HG02642 (cell line): ENCODE data around the gene TAF1C.
"Not testable (repeated sequence)": the region's sequence is repeated elsewhere in the genome, so short reads cannot be mapped to it uniquely, and the experiment has no call there.

Experiments used
- ATAC-seq: cut with Tn5 transposase; IDR thresholded peaks from one replicate; pipeline ENCODE4 v1.9.1; 2021; ENCODE audit warnings: mild to moderate bottlenecking; ENCODE audit not compliant: unreplicated experiment, poor library complexity

The TAF1C gene, protein sequence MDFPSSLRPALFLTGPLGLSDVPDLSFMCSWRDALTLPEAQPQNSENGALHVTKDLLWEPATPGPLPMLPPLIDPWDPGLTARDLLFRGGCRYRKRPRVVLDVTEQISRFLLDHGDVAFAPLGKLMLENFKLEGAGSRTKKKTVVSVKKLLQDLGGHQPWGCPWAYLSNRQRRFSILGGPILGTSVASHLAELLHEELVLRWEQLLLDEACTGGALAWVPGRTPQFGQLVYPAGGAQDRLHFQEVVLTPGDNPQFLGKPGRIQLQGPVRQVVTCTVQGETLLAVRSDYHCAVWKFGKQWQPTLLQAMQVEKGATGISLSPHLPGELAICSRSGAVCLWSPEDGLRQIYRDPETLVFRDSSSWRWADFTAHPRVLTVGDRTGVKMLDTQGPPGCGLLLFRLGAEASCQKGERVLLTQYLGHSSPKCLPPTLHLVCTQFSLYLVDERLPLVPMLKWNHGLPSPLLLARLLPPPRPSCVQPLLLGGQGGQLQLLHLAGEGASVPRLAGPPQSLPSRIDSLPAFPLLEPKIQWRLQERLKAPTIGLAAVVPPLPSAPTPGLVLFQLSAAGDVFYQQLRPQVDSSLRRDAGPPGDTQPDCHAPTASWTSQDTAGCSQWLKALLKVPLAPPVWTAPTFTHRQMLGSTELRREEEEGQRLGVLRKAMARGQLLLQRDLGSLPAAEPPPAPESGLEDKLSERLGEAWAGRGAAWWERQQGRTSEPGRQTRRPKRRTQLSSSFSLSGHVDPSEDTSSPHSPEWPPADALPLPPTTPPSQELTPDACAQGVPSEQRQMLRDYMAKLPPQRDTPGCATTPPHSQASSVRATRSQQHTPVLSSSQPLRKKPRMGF

DNA sequence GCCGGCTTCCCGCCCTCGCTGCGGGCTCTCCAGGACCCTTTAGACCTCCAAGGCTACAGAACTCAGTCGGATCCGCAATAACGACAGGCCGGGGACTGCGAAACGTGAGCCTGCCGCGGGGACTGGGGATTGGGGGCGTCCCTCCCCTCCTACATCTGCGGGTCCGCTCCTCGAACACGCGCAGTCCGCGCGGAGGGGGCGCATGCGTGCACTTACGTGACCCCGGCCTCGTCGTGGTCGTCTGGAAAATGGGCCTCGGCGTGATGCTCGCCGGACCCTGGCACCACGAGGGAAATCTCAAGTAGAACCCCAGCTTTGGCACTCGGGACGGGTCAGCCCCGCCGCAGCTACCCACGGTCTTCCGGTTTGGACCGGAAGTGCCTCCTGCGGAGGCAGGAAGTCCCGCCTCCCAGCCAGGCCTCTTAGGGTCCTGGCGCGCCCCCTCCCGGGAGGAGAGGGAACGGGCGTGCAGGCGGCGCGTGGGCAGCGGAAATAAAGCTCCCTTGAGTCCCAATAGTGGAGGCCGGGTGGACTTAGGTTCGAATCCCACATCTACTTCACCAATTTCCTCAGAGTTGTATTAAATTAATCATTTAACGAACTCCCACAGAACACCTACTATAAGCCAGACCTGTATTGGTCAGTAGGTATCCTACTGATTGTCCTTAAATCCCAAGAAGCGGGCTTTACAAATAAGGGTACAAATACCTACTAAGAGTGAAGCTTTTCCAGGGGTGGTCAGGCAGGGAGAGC is at the start of gene TAF1C:
TSS of gene TAF1C (minus strand) at position 373 of the 753 bp plus-strand sequence. CDS start 2,069 bp downstream, outside the sequence.
- ATAC-seq: peak; percentile 94

DNA sequence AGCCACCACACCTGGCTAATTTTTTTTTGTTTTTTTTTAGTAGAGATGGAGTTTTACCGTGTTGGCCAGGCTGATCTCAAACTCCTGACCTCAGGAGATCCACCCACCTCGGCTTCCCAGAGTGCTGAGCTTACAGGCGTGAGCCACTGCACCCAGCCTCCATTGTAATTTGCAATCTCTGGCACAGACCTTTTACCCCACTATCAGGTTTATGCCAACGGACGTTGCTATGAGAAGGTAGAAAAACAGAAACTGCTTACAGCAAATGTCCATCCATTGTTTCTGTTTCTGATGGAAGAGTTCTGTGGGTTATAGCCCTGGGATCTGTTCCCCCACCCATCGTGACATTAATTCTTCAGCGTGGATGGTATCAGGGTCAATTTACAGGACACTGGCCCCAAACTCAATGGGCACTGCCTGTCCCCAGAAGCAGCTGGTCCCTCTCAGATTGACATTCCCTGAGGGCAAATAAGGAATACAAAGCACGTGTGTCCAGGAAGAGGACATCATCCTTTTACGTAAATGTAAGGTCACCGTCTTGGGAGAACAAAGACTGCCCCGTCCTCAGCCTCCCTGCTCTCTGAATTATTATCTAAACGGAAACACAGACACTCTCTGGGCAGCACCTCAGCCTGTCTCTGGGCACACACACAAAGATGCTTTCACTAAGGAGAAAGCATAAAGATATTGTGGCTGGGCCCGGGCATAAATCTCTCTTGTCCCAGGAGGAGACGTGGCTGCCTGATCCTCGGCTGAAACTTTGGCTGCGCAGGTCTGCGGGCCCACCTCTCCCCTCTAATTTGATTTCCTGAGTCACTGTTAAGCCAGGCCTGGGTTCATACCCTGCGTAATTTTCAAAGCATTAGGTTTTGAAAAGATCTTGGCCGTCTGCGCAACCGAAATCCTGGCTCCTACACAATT is 47.7 kb upstream of the TAF1C start:
- no peak for ATAC-seq

DNA sequence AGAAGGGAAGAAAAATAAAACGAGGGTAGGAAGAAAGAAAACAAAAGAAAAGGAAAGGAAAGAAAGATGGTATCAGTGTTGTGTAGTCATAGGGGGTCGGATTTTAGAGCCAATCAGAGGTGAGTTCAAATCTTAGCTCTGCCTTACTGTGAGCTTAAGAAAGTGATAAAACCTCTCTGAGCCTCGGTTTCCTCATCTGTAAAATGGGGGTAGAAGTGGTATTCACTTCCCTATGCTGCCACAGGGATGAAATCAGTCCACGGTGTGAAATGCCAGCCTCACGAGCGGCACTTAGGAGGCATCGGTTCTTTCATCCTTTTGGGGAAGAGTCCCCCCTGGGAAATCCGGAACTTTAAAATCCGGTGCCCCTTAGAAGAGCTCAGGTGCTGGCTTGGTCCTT is 46.9 kb upstream of the TAF1C start:
- ATAC-seq: no peak

DNA sequence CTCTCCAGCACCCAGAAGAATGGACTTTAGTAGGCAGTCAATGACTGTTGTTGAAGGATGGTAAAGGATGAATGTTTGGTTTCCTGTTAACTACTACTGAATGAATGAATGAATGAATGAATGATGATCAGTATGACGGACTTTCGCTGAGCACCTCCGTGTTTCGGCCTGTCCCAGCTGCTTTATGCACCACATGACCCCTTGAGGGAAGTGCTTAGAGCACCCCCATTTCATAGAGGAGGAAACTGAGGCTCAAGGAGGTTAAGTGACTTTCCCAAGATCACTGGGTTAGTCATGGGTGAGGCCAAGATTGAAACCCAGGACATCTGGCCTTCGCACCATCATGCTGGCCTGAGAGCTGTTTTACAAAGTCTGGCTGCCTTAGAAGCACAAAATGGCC is 46.1 kb upstream of the TAF1C start:
- no peak for ATAC-seq

- no peak for ATAC-seq
Observed at GRCh38 chr16:84232060-84232459, 45.2 kb upstream of the TAF1C start.

GRCh38 chr16:84229471-84229870 is 42.6 kb upstream of the TAF1C start:
- no peak for ATAC-seq

DNA sequence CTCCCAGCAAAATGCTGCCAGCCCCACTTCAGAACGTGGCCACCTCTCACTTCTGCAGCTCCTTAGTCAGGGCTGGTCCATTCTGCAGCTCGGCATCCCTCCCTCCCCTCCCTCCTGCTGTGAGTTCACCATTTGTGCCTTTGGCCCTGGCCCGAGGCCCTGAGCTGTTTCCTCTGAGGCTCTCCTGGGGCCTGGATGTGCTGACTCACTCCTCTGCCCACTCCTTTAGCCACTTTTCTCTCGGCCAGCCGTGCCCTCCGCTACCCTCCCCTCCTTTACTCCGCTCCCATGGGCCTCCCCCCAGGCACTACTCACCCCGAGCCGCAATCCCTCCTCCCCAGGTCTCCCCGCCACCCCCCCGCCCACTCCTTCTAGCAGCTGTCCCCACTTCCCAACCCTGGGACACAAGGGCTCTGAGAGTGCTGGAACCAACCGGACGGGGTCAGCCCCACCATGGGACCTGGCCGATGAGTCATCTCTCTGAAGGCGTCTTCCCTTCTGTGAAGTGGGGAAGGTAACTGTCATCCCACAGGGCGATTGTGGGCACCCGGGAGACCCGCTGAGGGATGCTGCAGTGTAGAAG is 41.5 kb upstream of the TAF1C start:
- no peak for ATAC-seq

GRCh38 chr16:84227548-84227947 is 40.7 kb upstream of the TAF1C start:
- ATAC-seq: no peak

- ATAC-seq: no peak
Observed at GRCh38 chr16:84226026-84226425, 39.2 kb upstream of the TAF1C start.

DNA sequence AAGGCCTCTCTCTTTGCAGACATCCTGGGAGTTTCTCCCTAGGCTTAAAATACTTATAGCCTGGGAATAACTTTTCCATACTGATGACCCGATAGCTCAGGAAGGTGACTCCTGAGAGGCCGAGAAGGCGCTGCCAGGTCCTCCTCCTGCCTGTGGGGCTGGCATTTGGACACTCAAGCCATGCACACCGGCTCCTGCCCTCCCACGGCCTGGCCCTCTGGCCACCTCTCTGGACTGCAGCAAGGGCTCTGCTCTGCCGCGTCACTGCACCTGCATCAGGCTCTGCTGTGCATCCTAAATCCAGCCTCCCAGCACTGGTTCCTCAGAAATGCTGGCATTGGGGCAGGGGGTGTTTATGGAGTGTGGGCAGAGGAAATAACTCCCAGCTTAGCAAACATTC is 38.7 kb upstream of the TAF1C start:
- no peak for ATAC-seq

GRCh38 chr16:84225126-84225525 is 38.3 kb upstream of the TAF1C start:
- no peak for ATAC-seq

DNA sequence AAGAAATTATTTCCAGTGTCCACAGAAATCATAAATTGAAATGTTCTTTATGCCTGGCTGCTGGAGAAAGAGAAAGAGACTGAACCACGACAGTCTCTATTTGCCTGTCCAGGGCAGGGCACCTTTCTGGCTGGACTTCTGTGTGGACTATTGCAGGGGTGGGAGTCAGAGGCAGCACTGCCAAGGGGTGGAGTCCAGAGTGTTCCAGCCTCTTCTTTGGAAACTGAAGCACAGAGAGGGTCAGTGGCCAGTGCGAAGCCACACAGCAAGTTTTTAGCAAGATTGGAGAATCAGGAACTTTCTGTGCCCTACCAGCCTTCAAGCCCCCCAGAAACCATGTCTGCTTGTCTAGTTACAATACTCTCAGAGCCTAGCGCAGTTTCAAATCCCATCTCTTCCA is 37.7 kb upstream of the TAF1C start:
- ATAC-seq: no peak

GRCh38 chr16:84223456-84223855 is 36.6 kb upstream of the TAF1C start:
- no peak for ATAC-seq

- ATAC-seq: no peak
Observed at GRCh38 chr16:84220851-84221250, 34.0 kb upstream of the TAF1C start.

DNA sequence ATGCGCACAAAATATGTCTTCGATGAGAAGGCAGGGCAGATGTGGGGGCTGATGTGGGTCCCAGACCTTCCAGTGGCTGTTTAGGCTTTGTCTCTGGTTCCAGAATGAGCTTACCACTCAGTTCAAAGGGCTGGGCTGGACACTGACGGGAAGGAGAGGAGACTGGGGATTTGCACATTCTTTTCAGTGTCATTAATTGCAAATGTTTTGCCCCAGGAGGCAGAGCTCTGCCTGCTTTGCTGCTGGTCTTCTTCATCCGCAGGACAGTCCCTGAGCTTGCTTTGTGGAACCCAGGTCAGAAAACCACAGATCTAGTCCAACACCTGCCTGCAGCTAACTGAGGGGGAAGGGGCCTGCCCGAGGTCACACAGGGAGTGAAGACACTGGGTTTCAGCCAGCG is 32.1 kb upstream of the TAF1C start:
- no peak for ATAC-seq

- no peak for ATAC-seq
Observed at GRCh38 chr16:84218176-84218823, 31.4 kb upstream of the TAF1C start.

DNA sequence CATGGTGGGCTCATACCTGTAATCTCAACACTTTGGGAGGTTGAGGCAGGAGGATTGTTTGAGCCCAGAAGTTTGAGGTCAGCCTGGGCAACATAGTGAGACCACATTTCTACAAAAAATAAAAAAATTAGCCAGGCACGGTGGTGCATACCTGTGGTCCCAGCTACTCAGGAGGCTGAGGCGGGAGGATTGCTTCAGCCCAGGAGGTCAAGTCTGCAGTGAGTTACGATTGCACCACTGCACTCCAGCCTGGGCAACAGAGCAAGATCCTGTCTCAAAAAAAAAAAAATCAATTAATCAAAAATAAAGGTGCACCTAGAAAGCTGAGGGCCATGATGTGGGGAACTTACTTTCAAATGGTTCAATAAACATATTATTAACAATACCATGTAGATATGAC is 29.3 kb upstream of the TAF1C start:
- not testable (repeated sequence) for ATAC-seq

DNA sequence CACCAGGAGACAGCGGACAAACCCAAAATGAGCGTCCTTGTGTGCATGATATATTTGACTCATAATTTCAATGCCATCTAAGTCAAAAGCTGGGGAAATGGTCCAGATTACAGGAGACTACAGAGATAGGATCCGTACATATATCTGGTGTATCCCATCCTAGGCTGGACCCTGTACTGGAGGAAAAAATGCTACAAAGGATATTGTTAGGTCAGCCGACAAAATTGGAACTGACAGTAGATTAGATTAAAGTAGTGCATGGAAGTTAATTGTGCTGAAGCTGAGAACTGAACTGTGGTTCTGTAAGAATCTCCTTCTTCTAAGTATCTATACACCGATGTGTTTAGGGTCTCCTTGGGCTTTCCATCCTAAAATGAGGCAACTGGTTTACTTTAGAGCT is 28.7 kb upstream of the TAF1C start:
- no peak for ATAC-seq
